Thoracic aorta (tissue), 2 donors: ENCODE data around the gene RUBCNL. TPM values are rescaled to one million over a fixed set of nuclear protein-coding genes. Genes with fewer than 3 reads are reported as not detected.

Source experiments
- ATAC-seq: fragments of 150-250 bp; one replicate; pipeline ENCODE4 v1.8.0; 2017; ENCODE audit warnings: low read depth; ENCODE audit not compliant: insufficient number of reproducible peaks, low FRiP score
- DNase-seq: peaks from one replicate; pipeline ENCODE4 v3.0.0-alpha.2; 2020; ENCODE audit warnings: low spot score
- H3K27ac ChIP-seq, 2 donors: fragments of 200-600 bp; sonication (generic); 1 replicate in 1 of 2; 2 replicates in 1 of 2; pipeline ENCODE4 v1.5.1; 2016; ENCODE audit warnings: mild to moderate bottlenecking in 2 of 2, moderate library complexity in 2 of 2
- H3K27me3 ChIP-seq: fragments of 200-600 bp; sonication (generic); replicated peaks from 2 replicates; pipeline ENCODE4 v1.6.0; 2016; ENCODE audit warnings: mild to moderate bottlenecking; ENCODE audit not compliant: insufficient read depth
- H3K36me3 ChIP-seq: fragments of 200-600 bp; sonication (generic); one replicate; pipeline ENCODE4 v1.5.1; 2016
- H3K4me1 ChIP-seq, 2 donors: fragments of 200-600 bp; sonication (generic); 1 replicate in 1 of 2; 2 replicates in 1 of 2; pipeline versions ENCODE4 v1.5.1 to v1.6.0; 2016; ENCODE audit warnings: low read depth in 2 of 2, mild to moderate bottlenecking in 1 of 2; ENCODE audit not compliant: control insufficient read depth in 1 of 2
- H3K4me3 ChIP-seq: fragments of 200-600 bp; sonication (generic); 2 replicates; pipeline ENCODE4 v1.5.1; 2016; ENCODE audit warnings: mild to moderate bottlenecking
- H3K9me3 ChIP-seq: fragments of 200-600 bp; sonication (generic); 2 replicates; pipeline ENCODE4 v1.5.1; 2016
- total RNA-seq, 2 donors: library from RNA; depleted of rRNA; stranded (reverse); fragments of >200 nt; gene quantifications; one replicate each; pipeline versions ENCODE4 v1.1.0 to v1.2.3, GENCODE V29; 2016
- TF ChIP-seq, protein P1 (sequence below): fragments of 200-600 bp; sonication (generic); IDR thresholded peaks from one replicate; pipeline ENCODE4 v1.5.1; 2019; ENCODE audit warnings: antibody characterized with exemption

Gene RUBCNL
- total RNA-seq, 2 donors from 2014 or later, result 7.3 to 14.0 TPM

DNA sequence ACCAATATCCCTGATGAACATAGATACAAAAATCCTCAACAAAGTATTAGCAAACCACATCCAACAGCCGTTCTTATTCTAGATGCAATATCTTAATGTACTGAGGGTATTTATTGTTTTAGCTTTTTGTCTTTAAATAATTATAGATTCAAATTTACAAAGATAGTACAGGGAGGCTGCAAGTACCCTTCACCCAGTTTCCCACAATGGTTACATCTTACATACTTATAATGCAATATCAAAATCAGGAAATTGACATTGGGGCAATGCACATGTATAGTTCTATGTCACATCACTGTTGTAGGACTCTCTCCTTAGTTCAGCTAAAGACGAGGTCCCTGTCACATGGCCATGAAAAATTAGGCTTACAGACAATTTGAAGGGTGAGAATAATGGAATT, 75.8 kb downstream of the RUBCNL start:
- no peak for ATAC-seq
- H3K27me3 ChIP-seq, result no peaks in the 10 kb centered on the region
- no peak for DNase-seq
- no peaks in the 10 kb centered on the region for H3K9me3 ChIP-seq
- H3K27ac ChIP-seq, result no peak overlapping the region
- TF ChIP-seq, protein P1, sequence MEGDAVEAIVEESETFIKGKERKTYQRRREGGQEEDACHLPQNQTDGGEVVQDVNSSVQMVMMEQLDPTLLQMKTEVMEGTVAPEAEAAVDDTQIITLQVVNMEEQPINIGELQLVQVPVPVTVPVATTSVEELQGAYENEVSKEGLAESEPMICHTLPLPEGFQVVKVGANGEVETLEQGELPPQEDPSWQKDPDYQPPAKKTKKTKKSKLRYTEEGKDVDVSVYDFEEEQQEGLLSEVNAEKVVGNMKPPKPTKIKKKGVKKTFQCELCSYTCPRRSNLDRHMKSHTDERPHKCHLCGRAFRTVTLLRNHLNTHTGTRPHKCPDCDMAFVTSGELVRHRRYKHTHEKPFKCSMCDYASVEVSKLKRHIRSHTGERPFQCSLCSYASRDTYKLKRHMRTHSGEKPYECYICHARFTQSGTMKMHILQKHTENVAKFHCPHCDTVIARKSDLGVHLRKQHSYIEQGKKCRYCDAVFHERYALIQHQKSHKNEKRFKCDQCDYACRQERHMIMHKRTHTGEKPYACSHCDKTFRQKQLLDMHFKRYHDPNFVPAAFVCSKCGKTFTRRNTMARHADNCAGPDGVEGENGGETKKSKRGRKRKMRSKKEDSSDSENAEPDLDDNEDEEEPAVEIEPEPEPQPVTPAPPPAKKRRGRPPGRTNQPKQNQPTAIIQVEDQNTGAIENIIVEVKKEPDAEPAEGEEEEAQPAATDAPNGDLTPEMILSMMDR, result no peak
- no peaks in the 10 kb centered on the region for H3K36me3 ChIP-seq
- H3K4me1 ChIP-seq, result no peaks in the 10 kb centered on the region
- no peak overlapping the region for H3K4me3 ChIP-seq

DNA sequence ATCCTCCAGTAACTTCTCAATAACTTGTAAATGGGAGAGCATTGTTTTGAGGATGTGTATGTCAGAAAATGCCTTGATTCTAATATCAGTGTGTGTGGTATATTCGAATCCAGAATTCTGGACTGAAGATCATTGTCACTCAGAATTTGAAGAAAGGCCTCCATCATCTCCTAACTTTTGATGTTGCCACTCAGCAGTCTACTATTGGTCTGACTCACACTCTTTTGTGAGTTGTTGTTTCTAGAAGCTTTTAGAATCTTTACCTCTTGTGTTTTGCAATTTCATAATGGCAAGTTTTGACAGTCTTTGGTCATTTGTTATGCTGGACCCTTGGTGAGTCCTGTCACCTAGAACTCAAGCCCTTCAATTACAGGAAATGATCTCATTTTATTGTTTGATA, 77.0 kb downstream of the RUBCNL start:
- Histone ChIP-seq H3K27ac (no peak overlapping the region), H3K4me1 (no peaks in the 10 kb centered on the region), H3K27me3 (no peaks in the 10 kb centered on the region), H3K9me3 (no peaks in the 10 kb centered on the region), H3K4me3 (no peak overlapping the region), H3K36me3 (no peaks in the 10 kb centered on the region)
- DNase-seq, result no peak
- no peak for ATAC-seq
- TF ChIP-seq, protein P1, result no peak

DNA sequence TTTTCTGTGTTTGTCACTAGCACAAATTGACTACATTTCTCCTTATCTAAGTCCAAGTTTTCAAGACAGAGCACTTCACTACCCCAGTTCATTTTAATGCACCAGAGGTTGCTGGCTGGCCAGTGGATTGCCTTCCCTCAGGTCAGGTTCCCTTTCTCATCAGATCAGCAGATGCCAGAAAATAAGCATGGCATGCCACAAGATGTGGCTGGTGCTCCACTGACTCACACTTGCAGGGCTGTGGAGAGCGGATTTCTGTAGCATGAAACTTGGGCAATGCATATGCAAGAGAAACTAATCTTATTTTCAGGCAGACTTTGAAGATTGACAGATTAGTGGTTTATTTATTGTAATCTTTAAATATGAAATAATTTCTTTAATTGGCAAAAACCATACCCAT, 79.5 kb downstream of the RUBCNL start:
- TF ChIP-seq, protein P1, result no peak
- DNase-seq, result no peak
- no peaks in the 10 kb centered on the region for H3K36me3 ChIP-seq
- ATAC-seq, result no peak
- H3K27ac ChIP-seq, result no peak overlapping the region
- no peaks in the 10 kb centered on the region for H3K9me3 ChIP-seq
- no peaks in the 10 kb centered on the region for H3K4me1 ChIP-seq
- no peaks in the 10 kb centered on the region for H3K27me3 ChIP-seq
- H3K4me3 ChIP-seq, result no peak overlapping the region

DNA sequence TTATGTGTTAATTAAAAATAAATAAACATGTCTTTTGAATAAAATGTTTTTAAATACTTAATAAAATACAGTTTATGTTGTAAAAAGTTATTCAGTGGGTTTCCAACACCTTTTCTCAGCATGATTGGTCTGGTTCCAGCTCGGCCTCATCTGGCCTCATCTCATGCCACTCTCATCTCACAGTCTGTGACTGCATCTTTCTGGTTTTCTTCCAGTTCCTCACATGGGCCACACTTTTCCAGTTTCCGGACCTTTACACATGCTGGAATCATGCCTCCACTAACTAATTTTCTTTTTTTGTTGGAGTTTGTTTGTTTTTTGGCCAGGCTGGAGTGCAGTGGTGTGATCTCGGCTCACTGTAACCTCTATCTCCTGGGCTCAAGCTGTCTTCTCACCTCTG, 82.5 kb downstream of the RUBCNL start:
- ATAC-seq (no peak), DNase-seq (no peak)
- Histone ChIP-seq H3K4me3 (no peak overlapping the region), H3K27ac (no peak overlapping the region), H3K27me3 (no peaks in the 10 kb centered on the region), H3K4me1 (no peaks in the 10 kb centered on the region), H3K9me3 (no peaks in the 10 kb centered on the region), H3K36me3 (no peaks in the 10 kb centered on the region)
- TF ChIP-seq, protein P1, result no peak

DNA sequence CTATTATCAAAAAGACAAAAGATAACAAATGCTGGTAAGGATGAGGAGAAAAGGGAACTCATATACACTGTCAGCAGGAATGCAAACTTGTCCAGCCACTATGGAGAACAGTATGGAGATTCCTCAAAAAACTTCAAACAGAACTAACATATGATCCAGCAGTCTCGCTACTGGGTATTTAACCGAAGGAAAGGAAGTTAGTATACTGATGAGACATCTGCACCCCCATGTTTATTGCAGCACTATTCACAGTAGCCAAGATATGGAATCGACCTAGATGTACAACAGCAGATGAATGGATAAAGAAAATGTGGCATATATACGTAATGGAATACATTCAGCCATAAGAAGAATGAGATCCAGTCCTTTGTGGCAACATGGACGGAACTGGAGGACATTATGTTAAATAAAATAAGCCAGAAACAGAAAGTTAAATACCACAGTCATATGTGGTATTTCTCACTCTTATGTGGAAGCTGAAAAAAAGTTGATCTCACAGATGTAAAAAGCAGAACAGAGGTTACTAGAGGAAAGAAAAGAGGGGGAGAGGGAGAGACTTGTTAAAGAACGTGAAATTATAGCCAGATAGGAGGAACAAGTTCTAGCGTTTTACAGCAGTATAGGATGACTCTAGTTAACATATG, 83.2 kb downstream of the RUBCNL start:
- Histone ChIP-seq H3K27ac (no peak overlapping the region), H3K36me3 (no peaks in the 10 kb centered on the region), H3K27me3 (no peaks in the 10 kb centered on the region), H3K9me3 (no peaks in the 10 kb centered on the region), H3K4me1 (no peaks in the 10 kb centered on the region), H3K4me3 (no peak overlapping the region)
- DNase-seq (no peak), ATAC-seq (no peak)
- TF ChIP-seq, protein P1, result no peak
